ENCODE data around the gene PGM1.

- TF ChIP-seq POLR2AphosphoS5 (IDR thresholded peaks at IDR 0.05) (no peak), CTCF (IDR thresholded peaks at IDR 0.05) (no peak), POLR2A (IDR thresholded peaks at IDR 0.05) (no peak)
Observed at GRCh38 chr1:63555480-63555879, 37.7 kb upstream of the PGM1 start.

Measured in stomach (tissue), 4 donors.